PC-9 (cell line): ENCODE data around the gene POLG2. TPM values are rescaled to one million over a fixed set of nuclear protein-coding genes. Genes with fewer than 3 reads are reported as not detected.

ENCODE experiments used
- BruUV-seq: library from RNA; stranded (reverse); fragments of 400-500 nt; replicated peaks from 2 replicates; lab custom pipeline; 2021; lab: Mats Ljungman, UMichigan
- CTCF ChIA-PET: fragments of 300-600 bp; sonication (Branson Sonifier 250); formaldehyde crosslinking; loops from one replicate; lab custom pipeline; 2022; ENCODE audit warnings: antibody characterized with exemption; lab: Charles Lee
- POLR2A ChIA-PET: fragments of 300-600 bp; sonication (Branson Sonifier 250); formaldehyde crosslinking; loops from one replicate; lab custom pipeline; 2022; ENCODE audit warnings: antibody characterized with exemption; ENCODE audit not compliant: unreplicated experiment; lab: Charles Lee
- DNase-seq, 2 experiments: peaks; one replicate each; pipeline versions ENCODE4 v3.0.0 to v3.0.0-alpha.2; 2015 to 2022; ENCODE audit warnings: mixed read lengths in 1 of 2
- H2AFZ ChIP-seq: fragments of 200-600 bp; sonication (generic); 2 replicates; pipeline ENCODE4 v1.8.1; 2017; ENCODE audit warnings: antibody characterized with exemption
- H3F3A ChIP-seq: fragments of 200-600 bp; sonication (generic); 2 replicates; pipeline ENCODE4 v1.8.1; 2017; ENCODE audit warnings: antibody characterized with exemption, mild to moderate bottlenecking, low read depth; ENCODE audit not compliant: insufficient read depth
- H3K27ac ChIP-seq: fragments of 200-600 bp; sonication (generic); 2 replicates; pipeline ENCODE4 v1.6.1; 2016; ENCODE audit warnings: mixed run types
- H3K27me3 ChIP-seq: fragments of 200-600 bp; sonication (generic); 2 replicates; pipeline ENCODE4 v1.6.1; 2016; ENCODE audit warnings: low read depth, mixed run types; ENCODE audit not compliant: insufficient read depth
- H3K36me3 ChIP-seq: fragments of 200-600 bp; sonication (generic); 2 replicates; pipeline ENCODE4 v1.6.1; 2016; ENCODE audit warnings: low read depth, mixed run types
- H3K4me1 ChIP-seq: fragments of 200-600 bp; sonication (generic); replicated peaks from 2 replicates; pipeline ENCODE4 v1.6.1; 2016; ENCODE audit warnings: mixed run types; ENCODE audit not compliant: insufficient read depth
- H3K4me2 ChIP-seq: fragments of 200-600 bp; sonication (generic); 2 replicates; pipeline ENCODE4 v1.6.1; 2017; ENCODE audit warnings: mixed run types
- H3K4me3 ChIP-seq: fragments of 200-600 bp; sonication (generic); 2 replicates; pipeline ENCODE4 v1.6.1; 2016; ENCODE audit warnings: mixed run types
- H3K79me2 ChIP-seq: fragments of 200-600 bp; sonication (generic); 2 replicates; pipeline ENCODE4 v1.6.1; 2017; ENCODE audit warnings: low read depth, mixed run types
- H3K9me2 ChIP-seq: fragments of 200-600 bp; sonication (generic); 2 replicates; pipeline ENCODE4 v1.8.1; 2017; ENCODE audit warnings: mild to moderate bottlenecking; ENCODE audit not compliant: insufficient read depth
- H3K9me3 ChIP-seq: fragments of 200-600 bp; sonication (generic); 2 replicates; pipeline ENCODE4 v1.8.1; 2016; ENCODE audit warnings: low read depth; ENCODE audit not compliant: insufficient read depth
- H4K20me1 ChIP-seq: fragments of 200-600 bp; sonication (generic); 2 replicates; pipeline ENCODE4 v1.8.1; 2017; ENCODE audit not compliant: insufficient read depth
- CTCF ChIP-seq: fragments of 200-600 bp; sonication (generic); conservative IDR thresholded peaks from 2 replicates; pipeline ENCODE4 v1.6.1; 2017; ENCODE audit warnings: mixed run types, antibody characterized with exemption, mild to moderate bottlenecking, moderate library complexity
- EZH2 ChIP-seq: fragments of 200-600 bp; sonication (generic); IDR thresholded peaks from 2 replicates; pipeline ENCODE4 v1.8.0; 2017; ENCODE audit warnings: antibody characterized with exemption, low read depth
- intact Hi-C: fragments of 100-400 bp; cut with micrococcal nuclease; formaldehyde crosslinking; loops from one replicate; pipeline ENCODE4 v1.10.0; 2022; ENCODE audit not compliant: unreplicated experiment
- total RNA-seq: library from RNA; stranded (reverse); gene quantifications from 2 replicates; pipeline ENCODE4 v1.2.3, GENCODE V29; 2021

The POLG2 gene
- total RNA-seq, 1 experiment from 2014 or later, result 23.3 TPM

- POLR2A ChIA-PET, result no interaction called here
- no peak overlapping the region for H2AFZ ChIP-seq
- peak overlapping the region; percentile 56 for H3K27ac ChIP-seq
- H3K27me3 ChIP-seq, result no peaks in the 10 kb centered on the region
- CTCF ChIA-PET, result no interaction called here
- TF ChIP-seq CTCF, result no peak
- TF ChIP-seq EZH2, result no peak
- no peak overlapping the region for H3K4me3 ChIP-seq
- peak; percentile 34 to 66 for DNase-seq
- 0 out of 2 replicates have a peak, but pooled peaks cover 4% of the 10 kb centered on the region for H3K36me3 ChIP-seq
- H3F3A ChIP-seq, result peaks cover 12% of the 10 kb centered on the region; the same call in 1 of the 2 replicates
- no peaks in the 10 kb centered on the region for H3K9me3 ChIP-seq
- H4K20me1 ChIP-seq, result no peaks in the 10 kb centered on the region
- H3K9me2 ChIP-seq, result no peaks in the 10 kb centered on the region
- no peaks in the 10 kb centered on the region for H3K79me2 ChIP-seq
- intact Hi-C loops, result no loop called here
- peaks cover 13% of the 10 kb centered on the region for H3K4me1 ChIP-seq
- no TSS peak for BruUV-seq
- peak overlapping the region; percentile 7; the same call in 1 of the 2 replicates for H3K4me2 ChIP-seq
Measured at GRCh38 chr17:64459284-64459747, 37.5 kb downstream of the POLG2 start.

- ChIA-PET CTCF (interaction anchor here (1.1 kb wide), 1 partner anchor 37 kb away, joined by 3 read pairs; no protein-coding TSS in a partner anchor), POLR2A (interaction anchor here (0.7 kb wide), 1 partner anchor 46 kb away, joined by 6 read pairs; no protein-coding TSS in a partner anchor)
- Histone ChIP-seq H4K20me1 (no peaks in the 10 kb centered on the region), H3K79me2 (no peaks in the 10 kb centered on the region), H3K4me3 (no peak overlapping the region), H3K27ac (peak overlapping the region; percentile 56), H3K9me3 (no peaks in the 10 kb centered on the region), H3K4me1 (peaks cover 13% of the 10 kb centered on the region), H2AFZ (no peak overlapping the region), H3K9me2 (no peaks in the 10 kb centered on the region), H3K36me3 (0 out of 2 replicates have a peak, but pooled peaks cover 4% of the 10 kb centered on the region), H3K4me2 (peak overlapping the region; percentile 7; the same call in 1 of the 2 replicates), H3F3A (peaks cover 12% of the 10 kb centered on the region; the same call in 1 of the 2 replicates), H3K27me3 (no peaks in the 10 kb centered on the region)
- intact Hi-C loops, result no loop called here
- DNase-seq, result no peak
- BruUV-seq, result no TSS peak
- TF ChIP-seq CTCF, result no peak
- no peak for TF ChIP-seq EZH2
Measured at GRCh38 chr17:64458756-64459155, 38.1 kb downstream of the POLG2 start.

GRCh38 chr17:64457156-64457555 lies 39.7 kb downstream of the POLG2 start:
- H3K4me2 ChIP-seq, result no peak overlapping the region

More at GRCh38 chr17:64457156-64457555, 39.7 kb downstream of the POLG2 start:
- Histone ChIP-seq H3K36me3 (0 out of 2 replicates have a peak, but pooled peaks cover 9% of the 10 kb centered on the region), H3K4me1 (peaks cover 13% of the 10 kb centered on the region), H2AFZ (no peak overlapping the region), H3K4me3 (no peak overlapping the region), H3K27ac (no peak overlapping the region), H3F3A (peaks cover 12% of the 10 kb centered on the region; the same call in 1 of the 2 replicates), H3K9me2 (no peaks in the 10 kb centered on the region), H4K20me1 (no peaks in the 10 kb centered on the region), H3K79me2 (no peaks in the 10 kb centered on the region), H3K9me3 (no peaks in the 10 kb centered on the region), H3K27me3 (no peaks in the 10 kb centered on the region)
- BruUV-seq, result no TSS peak
- intact Hi-C loops, result no loop called here
- ChIA-PET POLR2A (no interaction called here), CTCF (no interaction called here)
- TF ChIP-seq EZH2 (no peak), CTCF (no peak)
- DNase-seq, result no peak
